Astrocyte (in vitro differentiated cells and primary cell): Measurements from ENCODE around the gene SEC31A. TPM values are rescaled to one million over a fixed set of nuclear protein-coding genes. Genes with fewer than 3 reads are reported as not detected.
"Not testable (repeated sequence)": the region's sequence is repeated elsewhere in the genome, so short reads cannot be mapped to it uniquely, and the experiment has no call there.

Experiments
- DNase-seq: peaks from one replicate; pipeline ENCODE4 v3.0.0-alpha.2; 2010; ENCODE audit warnings: low read depth
- FAIRE-seq: peaks from 2 replicates; lab custom pipeline; 2011; peaks lifted over from hg19 to GRCh38; lab: Jason Lieb, UNC
- H2AFZ ChIP-seq: 2 replicates; pipeline ENCODE4 v1.6.0; 2012; ENCODE audit warnings: low read depth, low read length, inconsistent platforms
- H3K27ac ChIP-seq: 2 replicates; pipeline ENCODE4 v1.5.1; 2011; ENCODE audit warnings: low read depth, low read length, inconsistent platforms
- H3K27me3 ChIP-seq: 2 replicates; pipeline ENCODE4 v1.6.0; 2011; ENCODE audit warnings: low read length, inconsistent platforms; ENCODE audit not compliant: insufficient read depth
- H3K36me3 ChIP-seq: 2 replicates; pipeline ENCODE4 v1.5.1; 2011; ENCODE audit warnings: low read length, inconsistent platforms; ENCODE audit not compliant: insufficient read depth
- H3K4me1 ChIP-seq: 2 replicates; pipeline ENCODE4 v1.5.1; 2011; ENCODE audit warnings: low read length, inconsistent platforms; ENCODE audit not compliant: insufficient read depth
- H3K4me2 ChIP-seq: 2 replicates; pipeline ENCODE4 v1.6.0; 2012; ENCODE audit warnings: low read length, inconsistent platforms
- H3K4me3 ChIP-seq: 2 replicates; pipeline ENCODE4 v1.5.1; 2011; ENCODE audit warnings: low read depth, mild to moderate bottlenecking, low read length, inconsistent platforms; ENCODE audit not compliant: insufficient read depth
- H3K79me2 ChIP-seq: 2 replicates; pipeline ENCODE4 v1.6.0; 2012; ENCODE audit warnings: mild to moderate bottlenecking, low read length, inconsistent platforms; ENCODE audit not compliant: insufficient read depth
- H3K9ac ChIP-seq: 2 replicates; pipeline ENCODE4 v1.6.0; 2012; ENCODE audit warnings: mild to moderate bottlenecking, low read length, inconsistent platforms
- H3K9me3 ChIP-seq: 2 replicates; pipeline ENCODE4 v1.5.1; 2012; ENCODE audit warnings: low read depth, mild to moderate bottlenecking, low read length, inconsistent platforms; ENCODE audit not compliant: insufficient read depth
- H4K20me1 ChIP-seq: 2 replicates; pipeline ENCODE4 v1.6.0; 2012; ENCODE audit warnings: low read length, inconsistent platforms; ENCODE audit not compliant: insufficient read depth
- H3K27ac Mint-ChIP-seq: one replicate; pipeline ENCODE4 v1.8.0; 2021; ENCODE audit warnings: mild to moderate bottlenecking, mixed read lengths; ENCODE audit not compliant: unreplicated experiment
- H3K27me3 Mint-ChIP-seq: one replicate; pipeline ENCODE4 v1.8.0; 2021; ENCODE audit warnings: low read depth, mixed read lengths; ENCODE audit not compliant: unreplicated experiment
- H3K36me3 Mint-ChIP-seq: one replicate; pipeline ENCODE4 v1.8.0; 2021; ENCODE audit warnings: low read depth, mixed read lengths; ENCODE audit not compliant: unreplicated experiment
- H3K4me1 Mint-ChIP-seq: one replicate; pipeline ENCODE4 v1.8.0; 2021; ENCODE audit warnings: low read depth, mixed read lengths; ENCODE audit not compliant: unreplicated experiment
- H3K4me3 Mint-ChIP-seq: one replicate; pipeline ENCODE4 v1.8.0; 2021; ENCODE audit warnings: mild to moderate bottlenecking, moderate library complexity, mixed read lengths; ENCODE audit not compliant: unreplicated experiment
- H3K9me3 Mint-ChIP-seq: one replicate; pipeline ENCODE4 v1.8.0; 2021; ENCODE audit warnings: mild to moderate bottlenecking, mixed read lengths; ENCODE audit not compliant: unreplicated experiment
- EZH2 ChIP-seq: IDR thresholded peaks from 2 replicates; pipeline ENCODE4 v1.6.1; 2012; ENCODE audit warnings: mild to moderate bottlenecking, low read length, inconsistent platforms; ENCODE audit not compliant: insufficient read depth
- total RNA-seq: library from RNA; stranded (reverse); gene quantifications from 2 replicates; pipeline ENCODE4 v1.2.1, GENCODE V29; 2021
- TF ChIP-seq, protein P1 (sequence below): IDR thresholded peaks from 2 replicates; pipeline ENCODE4 v1.5.1; 2011; ENCODE audit warnings: low read depth, mild to moderate bottlenecking, inconsistent platforms, low read length, moderate library complexity; ENCODE audit not compliant: insufficient read depth

Gene SEC31A
- total RNA-seq, 1 donor from 2014 or later: 471 TPM

DNA sequence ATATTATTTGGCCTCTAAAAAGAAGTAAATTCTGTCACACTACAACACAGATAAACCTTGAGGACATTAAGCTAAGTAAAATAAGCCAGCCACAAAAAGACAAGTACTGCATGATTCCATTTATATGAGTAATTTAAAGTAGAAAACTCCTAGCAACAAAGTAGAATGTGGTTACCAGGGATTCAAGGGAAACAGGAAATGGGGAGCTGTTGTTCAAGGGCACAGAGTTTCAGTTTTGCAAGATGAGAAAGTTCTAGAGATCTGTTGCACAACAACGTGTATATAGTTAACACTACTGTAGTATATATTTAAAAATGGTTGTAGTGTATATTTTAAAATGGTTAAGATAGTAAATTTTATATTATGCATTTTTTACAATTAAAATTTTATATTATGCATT lies 25.4 kb downstream of the SEC31A start:
- Histone ChIP-seq H3K36me3 (peaks cover 72% of the 10 kb centered on the region), H3K9ac (no peak overlapping the region), H3K4me2 (peak overlapping the region; percentile 63), H3K27me3 (no peaks in the 10 kb centered on the region), H3K27ac (peak overlapping the region; percentile 73), H3K4me1 (peaks cover 20% of the 10 kb centered on the region), H4K20me1 (peaks cover 72% of the 10 kb centered on the region), H3K9me3 (no peaks in the 10 kb centered on the region), H2AFZ (no peak overlapping the region), H3K79me2 (peaks cover 77% of the 10 kb centered on the region), H3K4me3 (no peak overlapping the region)
- peak overlapping the region; percentile 60 for H3K27ac Mint-ChIP-seq
- TF ChIP-seq, protein P1, sequence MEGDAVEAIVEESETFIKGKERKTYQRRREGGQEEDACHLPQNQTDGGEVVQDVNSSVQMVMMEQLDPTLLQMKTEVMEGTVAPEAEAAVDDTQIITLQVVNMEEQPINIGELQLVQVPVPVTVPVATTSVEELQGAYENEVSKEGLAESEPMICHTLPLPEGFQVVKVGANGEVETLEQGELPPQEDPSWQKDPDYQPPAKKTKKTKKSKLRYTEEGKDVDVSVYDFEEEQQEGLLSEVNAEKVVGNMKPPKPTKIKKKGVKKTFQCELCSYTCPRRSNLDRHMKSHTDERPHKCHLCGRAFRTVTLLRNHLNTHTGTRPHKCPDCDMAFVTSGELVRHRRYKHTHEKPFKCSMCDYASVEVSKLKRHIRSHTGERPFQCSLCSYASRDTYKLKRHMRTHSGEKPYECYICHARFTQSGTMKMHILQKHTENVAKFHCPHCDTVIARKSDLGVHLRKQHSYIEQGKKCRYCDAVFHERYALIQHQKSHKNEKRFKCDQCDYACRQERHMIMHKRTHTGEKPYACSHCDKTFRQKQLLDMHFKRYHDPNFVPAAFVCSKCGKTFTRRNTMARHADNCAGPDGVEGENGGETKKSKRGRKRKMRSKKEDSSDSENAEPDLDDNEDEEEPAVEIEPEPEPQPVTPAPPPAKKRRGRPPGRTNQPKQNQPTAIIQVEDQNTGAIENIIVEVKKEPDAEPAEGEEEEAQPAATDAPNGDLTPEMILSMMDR: no peak
- no peak for TF ChIP-seq EZH2
- FAIRE-seq: no peak
- peak; percentile 85 for DNase-seq
- peaks cover 24% of the 10 kb centered on the region for H3K36me3 Mint-ChIP-seq
- no peak overlapping the region for H3K4me3 Mint-ChIP-seq
- no peaks in the 10 kb centered on the region for H3K27me3 Mint-ChIP-seq
- H3K4me1 Mint-ChIP-seq: peaks cover 18% of the 10 kb centered on the region
- no peaks in the 10 kb centered on the region for H3K9me3 Mint-ChIP-seq

DNA sequence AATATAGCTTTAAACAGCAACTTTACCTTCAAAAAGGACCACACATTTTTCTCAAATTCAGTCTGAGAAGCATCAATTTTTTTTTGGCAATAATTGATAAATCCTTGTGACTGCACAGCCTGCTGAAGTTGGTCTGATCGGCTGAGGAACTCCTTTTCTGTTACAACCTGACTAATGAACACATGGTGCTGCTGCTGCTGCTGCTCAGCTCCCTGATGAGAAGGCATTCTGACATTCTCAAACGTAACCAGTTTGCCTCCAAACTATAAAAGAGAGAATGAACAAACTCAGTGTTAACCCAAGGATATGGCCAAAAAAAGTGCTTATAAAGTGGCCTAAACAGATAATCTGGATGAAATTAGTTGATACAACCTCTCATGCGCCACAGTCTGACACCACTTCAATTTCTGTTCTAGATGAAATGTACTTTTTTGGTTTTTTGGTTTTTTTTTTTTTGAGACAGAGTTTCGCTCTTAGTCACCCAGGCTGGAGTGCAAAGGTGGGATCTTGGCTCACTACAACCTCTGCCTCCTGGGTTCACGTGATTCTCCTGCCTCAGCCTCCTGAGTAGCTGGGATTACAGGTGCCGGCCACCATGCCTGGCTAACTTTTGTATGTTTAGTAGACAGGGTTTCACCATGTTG lies 26.5 kb downstream of the SEC31A start:
- Mint-ChIP-seq H3K4me3 (no peak overlapping the region), H3K4me1 (peaks cover 18% of the 10 kb centered on the region), H3K36me3 (peaks cover 20% of the 10 kb centered on the region), H3K27ac (peak overlapping the region; percentile 6), H3K27me3 (no peaks in the 10 kb centered on the region), H3K9me3 (no peaks in the 10 kb centered on the region)
- no peak overlapping the region for H2AFZ ChIP-seq
- H3K4me2 ChIP-seq: no peak overlapping the region
- FAIRE-seq (no peak), DNase-seq (no peak)
- peaks cover 68% of the 10 kb centered on the region for H3K36me3 ChIP-seq
- peaks cover 76% of the 10 kb centered on the region for H3K79me2 ChIP-seq
- H3K9ac ChIP-seq: no peak overlapping the region
- no peaks in the 10 kb centered on the region for H3K27me3 ChIP-seq
- H3K9me3 ChIP-seq: no peaks in the 10 kb centered on the region
- H3K4me3 ChIP-seq: no peak overlapping the region
- TF ChIP-seq, protein P1: no peak
- TF ChIP-seq EZH2: no peak
- H4K20me1 ChIP-seq: peaks cover 67% of the 10 kb centered on the region
- peaks cover 20% of the 10 kb centered on the region for H3K4me1 ChIP-seq
- H3K27ac ChIP-seq: peak overlapping the region; percentile 73

DNA sequence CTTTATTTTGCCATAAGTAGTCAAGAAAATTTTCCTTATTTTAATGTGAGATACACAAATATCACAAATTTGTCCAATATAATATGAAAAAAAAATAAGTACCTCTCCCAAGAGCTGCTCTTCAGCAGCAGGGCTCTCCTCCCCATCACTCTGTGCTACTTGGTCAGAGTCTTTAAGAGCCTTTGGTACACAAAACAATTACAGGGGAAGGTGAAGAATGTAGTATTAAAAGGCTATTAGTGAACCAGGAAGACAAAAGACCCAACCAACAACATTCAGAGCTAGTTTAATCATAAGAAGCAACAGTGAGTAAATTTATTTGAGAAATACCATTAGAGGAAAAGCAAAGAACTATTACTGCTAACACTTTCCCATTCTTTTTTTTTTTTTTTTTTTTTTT lies 29.4 kb downstream of the SEC31A start:
- Histone ChIP-seq H3K36me3 (peaks cover 66% of the 10 kb centered on the region), H3K79me2 (peaks cover 73% of the 10 kb centered on the region), H3K9me3 (no peaks in the 10 kb centered on the region), H3K4me2 (no peak overlapping the region), H3K27ac (no peak overlapping the region), H3K27me3 (no peaks in the 10 kb centered on the region), H4K20me1 (peaks cover 56% of the 10 kb centered on the region), H3K4me3 (no peak overlapping the region), H3K4me1 (peaks cover 14% of the 10 kb centered on the region), H3K9ac (no peak overlapping the region), H2AFZ (no peak overlapping the region)
- Mint-ChIP-seq H3K4me1 (peaks cover 12% of the 10 kb centered on the region), H3K27me3 (no peaks in the 10 kb centered on the region), H3K27ac (peak overlapping the region; percentile 64), H3K4me3 (no peak overlapping the region), H3K36me3 (peaks cover 13% of the 10 kb centered on the region), H3K9me3 (no peaks in the 10 kb centered on the region)
- DNase-seq (no peak), FAIRE-seq (no peak)
- TF ChIP-seq, protein P1: no peak
- TF ChIP-seq EZH2: no peak

DNA sequence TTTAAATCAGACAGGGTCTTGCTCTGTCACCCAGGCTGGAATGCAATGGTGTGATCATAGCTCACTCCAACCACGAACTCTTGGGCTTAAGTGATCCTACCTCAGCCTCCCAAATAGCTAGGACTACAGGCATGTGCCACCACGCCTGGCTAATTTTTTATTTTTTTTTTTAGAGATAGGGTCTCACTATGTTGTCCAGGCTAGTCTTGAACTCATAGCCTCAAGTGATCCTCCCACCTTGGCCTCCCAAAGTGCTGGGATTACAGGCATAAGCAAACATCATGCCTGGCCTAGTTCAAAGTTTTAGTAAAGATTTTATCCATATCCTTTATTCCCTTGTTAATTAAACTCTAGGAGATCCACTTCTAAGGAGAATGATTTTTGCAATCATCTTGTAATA lies 30.5 kb downstream of the SEC31A start:
- not testable (repeated sequence) for H3K27ac Mint-ChIP-seq, H3K4me3 ChIP-seq, H3K4me2 ChIP-seq, H3K27me3 Mint-ChIP-seq, DNase-seq, H3K9me3 Mint-ChIP-seq, FAIRE-seq, H3K27me3 ChIP-seq, H3K27ac ChIP-seq, H3K9ac ChIP-seq, H3K4me1 ChIP-seq, H3K9me3 ChIP-seq, H2AFZ ChIP-seq, H3K4me3 Mint-ChIP-seq, H3K4me1 Mint-ChIP-seq
- H3K79me2 ChIP-seq: peaks cover 74% of the 10 kb centered on the region
- H4K20me1 ChIP-seq: peaks cover 52% of the 10 kb centered on the region
- peaks cover 15% of the 10 kb centered on the region for H3K36me3 Mint-ChIP-seq
- peaks cover 67% of the 10 kb centered on the region for H3K36me3 ChIP-seq
